GM21825 (cell line): ENCODE measurements around the gene RAP1GDS1.
"Not testable (repeated sequence)": the region's sequence is repeated elsewhere in the genome, so short reads cannot be mapped to it uniquely, and the experiment has no call there.

Source experiments
- ATAC-seq: cut with Tn5 transposase; IDR thresholded peaks from one replicate; pipeline ENCODE4 v1.9.1; 2021; ENCODE audit warnings: mild to moderate bottlenecking, moderate library complexity; ENCODE audit not compliant: unreplicated experiment

Gene RAP1GDS1

DNA sequence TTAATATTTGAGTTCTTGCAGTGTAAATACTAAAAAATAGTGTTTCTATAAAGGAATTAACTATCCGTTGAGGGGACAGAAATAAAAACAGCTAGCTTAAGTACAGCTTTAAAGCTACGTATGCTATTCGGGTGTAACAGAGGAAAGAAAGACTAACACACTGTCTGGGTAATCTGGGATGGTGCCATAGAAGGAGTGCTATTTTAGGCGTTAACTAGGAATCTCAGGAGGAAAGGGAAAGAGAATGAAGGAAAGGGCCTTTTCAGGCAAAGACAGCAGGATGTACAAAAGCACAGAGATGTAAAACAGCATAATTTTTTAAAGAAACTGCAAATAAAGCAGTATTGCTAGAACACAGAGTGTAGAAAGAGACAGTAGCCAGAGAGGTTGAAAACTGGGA is 161.8 kb downstream of the RAP1GDS1 start:
- no peak for ATAC-seq

DNA sequence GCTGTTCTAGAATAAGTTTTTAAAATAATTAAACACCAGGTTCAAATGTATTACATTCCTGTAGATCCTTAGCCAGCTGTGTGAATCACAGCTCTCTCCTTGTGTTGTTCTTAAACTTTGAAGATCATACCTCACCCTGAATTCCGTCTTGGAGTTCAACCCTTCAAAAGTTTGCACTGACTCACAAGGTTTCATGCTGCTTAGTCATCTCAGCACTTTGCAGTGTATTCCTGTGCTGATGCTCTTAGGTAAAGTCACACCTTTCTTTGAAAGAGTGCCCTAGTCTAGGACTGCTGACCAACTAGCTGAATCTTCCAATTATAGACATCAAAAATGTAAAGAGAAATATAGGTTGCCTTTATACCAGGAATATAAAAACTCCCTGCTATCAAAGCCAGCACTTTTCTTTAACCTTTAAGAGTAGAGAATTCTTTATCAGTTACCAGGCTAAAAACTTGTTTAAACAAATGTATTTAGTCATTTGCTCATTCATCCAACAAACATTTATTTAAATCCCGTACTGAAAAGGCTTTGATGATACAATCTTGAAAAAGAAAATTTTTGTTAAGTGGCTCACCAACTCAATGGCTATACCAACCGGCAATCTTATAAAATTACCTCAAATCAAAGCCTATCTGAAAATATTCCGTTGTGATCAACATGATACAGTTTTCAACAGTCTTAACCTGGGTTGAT is 169.7 kb downstream of the RAP1GDS1 start:
- ATAC-seq: no peak

DNA sequence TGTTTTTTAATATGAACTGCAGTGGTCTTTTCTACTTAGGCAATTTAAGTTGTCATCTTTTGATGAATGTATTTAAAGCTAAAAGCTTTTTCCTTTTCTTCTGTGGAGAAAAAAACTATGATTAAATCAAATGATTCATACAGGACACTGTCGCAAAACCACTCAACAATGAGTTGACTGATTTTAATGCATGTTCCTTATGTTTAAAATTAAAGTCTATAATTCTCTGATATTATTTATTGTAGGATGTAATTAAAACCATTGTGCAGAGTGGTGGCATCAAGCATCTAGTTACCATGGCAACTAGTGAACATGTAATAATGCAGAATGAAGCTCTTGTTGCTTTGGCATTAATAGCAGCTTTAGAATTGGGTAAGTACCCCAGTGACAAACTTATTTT is 172.5 kb downstream of the RAP1GDS1 start:
- no peak for ATAC-seq

DNA sequence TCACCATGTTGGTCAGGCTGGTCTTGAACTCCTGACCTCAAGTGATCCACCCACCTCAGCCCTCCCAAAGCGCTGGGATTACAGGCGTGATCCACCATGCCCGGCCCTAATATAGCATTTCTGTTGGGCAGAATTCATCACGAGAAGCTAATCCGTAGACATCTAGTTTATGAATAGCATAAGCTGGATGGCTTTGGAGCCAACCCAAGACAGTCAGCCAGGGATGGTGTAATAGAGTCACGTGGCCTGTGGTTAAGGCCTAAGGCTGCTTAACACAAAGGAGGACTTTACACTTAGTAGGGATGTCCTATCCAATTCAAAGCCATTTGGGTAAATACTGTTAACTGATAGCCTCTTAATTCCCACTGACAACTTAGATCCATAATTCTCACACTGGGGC is 173.6 kb downstream of the RAP1GDS1 start:
- ATAC-seq: no peak

DNA sequence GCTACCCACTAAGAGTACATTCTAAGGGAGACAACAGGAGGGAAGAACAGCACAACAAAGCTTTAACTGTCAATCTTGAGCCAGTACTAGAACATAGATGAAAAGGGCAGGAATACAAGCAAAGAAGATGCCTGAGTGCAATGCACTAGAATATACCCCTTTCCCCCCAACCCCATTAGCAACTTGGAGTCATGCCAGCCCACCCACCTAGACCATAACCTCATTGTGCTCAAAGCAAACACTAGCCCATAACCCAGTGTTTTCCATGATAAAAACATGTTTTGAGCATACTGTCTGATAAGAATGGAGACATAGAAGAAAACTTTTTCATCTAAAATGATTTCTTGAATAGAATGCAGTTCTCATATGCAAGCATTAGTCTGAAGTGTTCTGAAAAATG is 183.2 kb downstream of the RAP1GDS1 start:
- no peak for ATAC-seq

DNA sequence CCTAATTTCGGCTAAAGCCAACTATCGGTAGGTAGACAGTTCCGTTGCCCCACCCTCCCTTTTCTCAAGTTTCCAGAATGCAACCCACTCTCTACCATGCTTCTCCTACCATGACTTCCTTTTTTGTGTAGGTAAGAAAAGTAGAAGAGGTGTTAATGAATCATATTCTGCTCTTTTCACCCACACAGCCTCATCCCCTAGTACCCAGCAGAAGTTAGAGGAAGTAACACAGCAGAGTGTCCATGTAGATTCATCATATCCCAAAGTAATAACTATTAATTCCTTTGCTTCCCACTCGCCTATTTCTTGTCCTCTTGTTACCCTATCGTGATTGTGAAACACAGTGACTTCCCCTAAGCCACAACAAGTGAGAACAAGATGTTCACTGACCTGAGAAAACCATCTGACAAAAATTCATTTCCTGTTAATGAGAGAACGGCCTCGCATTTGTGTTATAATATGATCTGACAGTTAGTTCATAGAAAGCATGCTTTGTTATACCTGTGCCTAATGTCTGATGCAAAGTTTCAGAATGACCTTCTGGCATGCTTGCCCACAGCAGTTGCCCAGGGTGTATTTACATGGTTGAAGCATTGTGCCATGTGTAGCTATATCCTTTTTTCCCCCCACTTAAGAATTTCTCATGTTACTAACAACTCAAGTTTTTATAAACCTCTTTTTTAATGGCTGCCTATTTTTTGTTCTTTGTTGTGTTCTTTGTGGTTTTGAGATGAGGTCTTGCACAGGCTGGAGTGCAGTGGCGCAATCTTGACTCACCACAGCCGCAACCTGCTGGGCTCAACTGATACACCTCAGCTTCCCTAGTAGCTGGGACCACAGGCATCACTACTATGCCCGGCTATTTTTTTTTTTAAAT is 185.6 kb downstream of the RAP1GDS1 start:
- ATAC-seq: peak; percentile 74

DNA sequence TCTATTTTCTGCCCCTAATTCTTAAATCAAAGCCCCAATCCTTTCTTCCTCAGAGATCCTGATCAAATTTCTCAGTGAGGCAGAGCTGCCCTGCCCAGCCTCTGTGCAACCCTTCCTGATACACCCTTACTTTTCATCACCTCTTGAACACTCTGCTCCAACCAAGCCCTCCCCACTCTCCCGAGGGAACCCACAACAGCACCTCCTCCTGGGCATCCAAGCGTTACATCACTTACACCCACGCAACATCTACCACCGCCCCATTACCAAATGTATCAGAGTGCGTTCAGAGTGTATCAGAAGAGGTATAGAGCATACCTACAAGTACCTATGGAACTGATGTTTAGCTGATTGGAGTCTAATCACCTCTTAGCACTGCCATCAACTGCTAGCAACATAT is 186.5 kb downstream of the RAP1GDS1 start:
- no peak for ATAC-seq

DNA sequence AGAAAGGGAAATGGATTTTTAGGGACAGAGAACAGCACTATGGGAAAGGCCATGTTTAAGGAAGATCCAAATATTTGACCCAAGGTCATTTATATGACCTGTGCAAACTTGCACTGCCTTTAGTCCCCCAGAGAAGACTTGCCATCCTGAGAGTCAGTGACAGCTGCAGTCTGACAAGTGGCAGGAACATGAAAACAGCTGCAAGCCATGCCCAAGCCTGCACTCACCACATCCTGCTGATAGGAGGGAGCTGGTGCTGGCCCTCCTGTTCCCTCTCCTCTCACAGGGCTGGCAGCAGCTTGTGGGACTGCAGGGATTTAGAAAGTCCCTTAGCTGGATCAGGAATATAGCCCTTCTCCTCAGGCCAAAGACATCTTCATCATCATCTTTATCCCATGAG is 187.7 kb downstream of the RAP1GDS1 start:
- ATAC-seq: peak; percentile 54

DNA sequence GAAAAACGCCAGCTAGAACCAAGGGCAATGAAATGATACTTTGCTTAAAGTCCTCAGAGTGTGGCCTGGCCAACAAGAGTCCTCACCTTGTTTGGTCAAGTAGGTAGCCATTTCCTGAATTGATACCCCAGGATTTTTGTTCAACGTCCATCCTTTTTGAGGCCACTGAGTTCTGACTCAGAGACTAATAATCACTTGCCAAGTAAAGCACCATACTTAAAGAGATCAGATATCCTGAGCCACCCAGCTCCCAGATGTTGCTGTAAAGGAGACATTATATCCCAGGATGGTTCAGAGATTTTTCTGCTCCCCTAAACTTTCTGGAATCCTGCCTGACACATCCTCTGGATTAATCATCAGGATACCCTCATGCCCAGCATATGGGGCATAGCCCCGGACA is 190.9 kb downstream of the RAP1GDS1 start:
- ATAC-seq: no peak

DNA sequence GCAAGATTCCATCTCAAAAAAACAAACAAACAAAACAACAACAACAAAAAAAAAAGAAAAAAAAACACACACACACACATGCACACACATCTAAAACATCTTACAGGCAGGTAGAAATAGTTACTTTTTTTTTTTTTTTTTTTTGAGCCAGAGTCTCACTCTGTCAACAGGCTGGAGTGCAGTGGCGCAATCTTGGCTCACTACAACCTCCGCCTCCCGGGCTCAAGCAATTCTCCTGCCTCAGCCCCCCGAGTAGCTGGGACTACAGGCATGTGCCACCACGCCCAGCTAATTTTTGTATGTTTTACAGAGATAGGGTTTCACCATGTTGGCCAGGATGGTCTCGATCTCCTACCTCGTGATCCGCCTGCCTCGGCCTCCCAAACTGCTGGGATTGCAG is 196.2 kb downstream of the RAP1GDS1 start:
- ATAC-seq: not testable (repeated sequence)

DNA sequence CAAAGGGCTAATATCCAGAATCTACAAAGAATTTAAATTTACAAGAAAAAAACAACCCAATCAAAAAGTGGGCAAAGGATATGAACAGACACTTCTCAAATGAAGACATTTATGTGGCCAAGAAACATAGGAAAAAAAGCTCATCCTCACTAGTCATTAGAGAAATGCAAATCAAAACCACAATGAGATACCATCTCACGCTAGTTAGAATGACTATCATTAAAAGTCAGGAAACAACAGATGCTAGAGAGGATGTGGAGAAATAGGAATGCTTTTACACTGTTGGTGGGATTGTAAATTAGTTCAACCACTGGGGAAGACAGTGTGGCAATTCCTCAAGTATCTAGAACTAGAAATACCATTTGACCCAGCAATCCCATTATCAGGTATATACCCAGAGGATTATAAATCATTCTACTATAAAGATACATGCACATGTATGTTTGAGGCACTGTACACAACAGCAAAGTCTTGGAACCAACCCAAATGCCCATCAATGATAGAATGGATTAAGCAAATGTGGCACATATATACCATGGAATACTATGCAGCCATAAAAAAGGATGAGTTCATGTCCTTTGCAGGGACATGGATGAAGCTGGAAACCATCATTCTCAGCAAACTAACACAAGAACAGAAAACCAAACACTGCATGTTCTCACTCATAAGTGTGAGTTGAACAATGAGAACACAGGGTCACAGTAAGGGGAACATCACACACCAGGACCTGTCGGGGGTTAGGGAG is 200.1 kb downstream of the RAP1GDS1 start:
- not testable (repeated sequence) for ATAC-seq

DNA sequence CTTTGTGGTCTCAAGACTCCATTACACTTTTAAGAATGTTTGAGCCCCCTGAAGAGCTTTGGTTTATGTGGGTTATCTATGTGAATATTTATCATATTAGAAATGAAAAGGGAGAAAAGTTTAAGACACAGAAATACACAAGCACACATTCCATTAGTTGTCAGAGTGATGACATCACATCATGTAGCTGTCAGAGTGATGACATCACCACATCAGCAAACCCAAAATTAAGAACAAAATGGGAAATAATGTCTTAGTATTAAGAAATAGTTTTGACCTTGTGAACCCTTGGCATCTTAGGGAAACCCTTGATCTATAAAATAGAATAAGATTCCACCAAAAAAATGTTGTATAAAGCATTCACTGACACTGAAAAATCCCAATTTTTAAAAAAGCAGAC is 201.3 kb downstream of the RAP1GDS1 start:
- no peak for ATAC-seq

DNA sequence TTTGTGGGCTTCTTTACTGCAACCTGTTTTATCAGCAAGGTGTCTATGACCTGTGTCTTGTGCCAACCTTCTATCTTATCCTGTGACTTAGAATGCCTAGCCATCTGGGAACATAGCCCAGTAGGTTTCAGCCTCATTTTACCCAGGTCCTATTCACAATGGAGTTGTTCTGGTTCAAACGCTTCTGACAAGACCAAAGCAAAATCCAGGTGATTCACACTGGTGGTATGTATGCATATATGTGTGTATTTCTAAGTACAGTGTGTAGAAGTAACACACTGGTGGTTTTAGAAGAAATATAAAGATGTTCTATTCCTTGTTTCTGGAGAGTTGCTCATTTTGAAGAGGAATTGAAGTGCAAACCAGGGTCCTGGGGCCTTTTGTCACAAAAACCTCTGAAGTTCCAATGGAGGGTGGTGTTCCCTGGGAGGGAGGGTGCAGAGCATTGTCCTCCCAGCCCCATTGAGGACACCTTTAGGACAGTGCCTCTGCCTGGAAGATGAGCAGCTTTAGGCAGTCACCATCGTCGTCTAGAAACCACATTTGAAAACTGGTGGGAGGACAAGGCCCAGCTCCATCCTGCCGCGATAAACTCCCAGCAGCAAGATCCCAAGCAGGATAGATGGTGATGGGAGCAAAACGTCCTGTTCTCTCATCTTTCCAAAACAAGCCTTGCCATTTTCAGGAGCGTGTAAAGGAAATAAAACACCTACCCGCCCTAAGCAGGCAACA is 205.8 kb downstream of the RAP1GDS1 start:
- no peak for ATAC-seq

DNA sequence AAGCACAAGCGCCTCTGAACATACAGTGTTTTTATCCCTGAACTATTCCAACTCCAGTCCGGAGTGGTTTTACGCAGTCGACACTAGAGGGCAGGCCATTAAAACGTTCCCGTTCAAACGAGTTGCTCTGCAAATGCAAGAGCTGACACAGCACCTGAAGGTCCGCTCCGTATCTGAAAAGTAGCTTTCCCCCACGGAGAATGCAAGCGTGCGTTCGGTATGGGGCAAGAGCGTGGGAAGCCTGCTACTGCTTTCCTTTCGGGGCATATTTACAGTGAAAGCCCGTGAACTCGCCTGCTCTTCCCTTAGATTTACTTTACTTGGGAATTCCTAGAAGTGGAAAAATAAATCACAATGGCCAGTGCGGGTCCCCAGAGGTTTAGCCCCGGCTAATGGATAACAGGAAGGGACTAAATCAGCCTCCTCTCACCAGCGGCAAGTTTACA is 206.5 kb downstream of the RAP1GDS1 start:
- peak; percentile 95 for ATAC-seq

DNA sequence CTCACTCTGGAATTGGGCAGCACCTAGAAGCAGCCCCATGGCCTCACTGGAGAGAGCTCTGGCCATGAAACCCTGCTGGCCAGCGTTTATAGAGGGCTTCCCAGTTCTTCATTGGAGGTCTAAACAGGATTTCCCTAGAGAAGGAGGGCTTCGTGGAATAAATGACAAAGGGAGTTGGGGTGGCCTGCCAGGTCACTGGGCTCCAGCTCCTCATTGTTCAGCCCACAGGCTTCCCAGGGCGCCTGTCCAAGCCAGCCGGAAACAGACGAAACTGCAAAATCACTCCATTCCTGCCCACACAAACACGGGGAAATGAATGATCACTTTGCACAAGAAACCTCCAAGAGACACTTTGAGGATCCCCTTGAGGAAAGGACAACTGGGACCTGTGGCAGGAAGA is 207.5 kb downstream of the RAP1GDS1 start:
- no peak for ATAC-seq

DNA sequence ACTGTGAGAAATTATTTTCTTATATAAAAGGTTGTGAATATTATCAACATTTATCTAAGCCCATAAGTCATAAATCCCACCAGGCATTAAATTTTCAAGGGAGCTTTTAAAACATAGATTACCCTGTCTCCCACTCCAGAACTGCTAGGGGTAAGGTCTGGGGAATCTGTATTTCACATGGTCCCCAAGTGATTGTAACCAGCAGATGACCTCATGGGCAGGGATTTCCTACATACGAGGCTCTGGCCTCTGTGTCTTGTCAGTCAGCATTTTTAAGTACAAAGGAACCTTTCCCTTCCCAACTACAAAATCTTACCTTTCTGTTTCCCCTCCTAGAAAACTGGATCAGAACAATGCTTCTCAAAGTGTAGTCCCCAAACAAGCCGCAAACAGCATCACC is 208.6 kb downstream of the RAP1GDS1 start:
- ATAC-seq: no peak

DNA sequence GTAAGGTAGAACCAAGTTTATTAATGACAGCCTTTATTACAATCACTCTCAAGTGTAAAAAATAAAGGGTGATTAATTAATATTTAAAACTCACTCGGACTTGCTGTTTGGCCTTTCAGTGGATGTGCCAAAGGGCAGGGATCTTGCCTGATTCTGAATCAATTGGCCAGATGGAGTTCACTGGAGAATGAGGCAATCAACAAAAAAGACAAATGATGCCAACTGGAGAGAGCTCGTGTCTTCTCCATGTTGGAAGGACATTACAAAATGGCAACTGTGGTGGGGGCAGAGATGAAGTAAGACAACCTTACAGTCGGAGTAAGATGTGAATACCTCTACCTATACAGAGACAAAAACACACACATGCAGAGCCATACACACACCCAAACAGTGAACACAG is 209.2 kb downstream of the RAP1GDS1 start:
- ATAC-seq: no peak

DNA sequence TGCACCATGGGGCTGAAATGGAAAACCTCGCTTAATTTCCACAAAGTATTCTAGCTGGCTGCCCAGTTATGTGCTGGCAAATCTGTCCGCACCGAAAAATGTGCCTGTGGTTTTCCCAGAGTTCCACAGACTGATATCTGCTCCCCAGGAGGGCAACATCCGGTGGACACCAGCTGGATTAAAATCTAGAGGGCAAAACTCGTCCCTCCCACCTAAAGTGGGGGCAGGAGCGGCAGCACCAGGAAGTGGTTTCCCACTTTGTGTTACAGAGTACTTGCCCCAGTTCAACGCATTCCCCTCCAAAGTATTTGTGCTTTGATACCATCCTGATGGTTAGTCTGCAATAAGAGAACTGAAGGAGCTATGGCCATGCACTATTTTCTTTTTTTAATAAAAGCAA is 209.6 kb downstream of the RAP1GDS1 start:
- ATAC-seq: no peak

DNA sequence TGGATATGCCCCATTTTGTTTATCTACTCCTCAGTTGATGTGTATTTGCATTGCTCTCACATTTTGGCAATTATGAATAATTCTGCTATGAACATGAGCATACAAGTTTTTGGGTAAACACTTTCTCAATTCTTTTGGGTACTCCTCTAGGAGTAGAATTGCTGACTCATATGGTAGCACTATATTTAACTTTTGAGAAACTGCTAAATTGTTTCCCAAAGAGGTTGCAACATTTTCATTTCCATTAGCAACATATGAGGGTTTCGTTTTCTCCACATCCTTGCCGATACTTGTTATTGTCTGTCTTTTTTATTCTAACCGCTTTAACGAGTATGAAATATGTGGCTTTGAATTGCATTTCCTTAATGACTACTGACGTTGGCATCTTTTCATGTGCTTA is 211.9 kb downstream of the RAP1GDS1 start:
- ATAC-seq: no peak

DNA sequence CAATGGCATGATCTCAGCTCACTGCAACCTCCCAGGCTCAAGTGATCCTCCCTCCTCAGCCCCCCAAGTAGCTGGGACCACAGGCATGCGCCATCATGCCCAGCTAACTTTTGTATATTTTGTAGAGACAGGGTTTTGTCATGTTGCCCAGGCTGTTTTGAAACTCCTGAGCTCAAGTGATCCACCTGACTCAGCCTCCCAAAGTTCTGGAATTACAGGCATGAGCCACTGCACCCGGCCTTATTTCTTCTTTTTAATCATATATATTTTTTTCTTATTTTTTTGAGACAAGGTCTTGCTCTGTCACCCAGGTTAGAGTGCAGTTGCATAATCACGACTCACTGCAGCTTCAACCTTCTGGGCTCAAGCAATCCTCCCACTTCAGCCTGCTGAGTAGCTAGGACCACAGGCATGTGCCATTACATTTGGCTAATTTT is 213.2 kb downstream of the RAP1GDS1 start:
- ATAC-seq: no peak

DNA sequence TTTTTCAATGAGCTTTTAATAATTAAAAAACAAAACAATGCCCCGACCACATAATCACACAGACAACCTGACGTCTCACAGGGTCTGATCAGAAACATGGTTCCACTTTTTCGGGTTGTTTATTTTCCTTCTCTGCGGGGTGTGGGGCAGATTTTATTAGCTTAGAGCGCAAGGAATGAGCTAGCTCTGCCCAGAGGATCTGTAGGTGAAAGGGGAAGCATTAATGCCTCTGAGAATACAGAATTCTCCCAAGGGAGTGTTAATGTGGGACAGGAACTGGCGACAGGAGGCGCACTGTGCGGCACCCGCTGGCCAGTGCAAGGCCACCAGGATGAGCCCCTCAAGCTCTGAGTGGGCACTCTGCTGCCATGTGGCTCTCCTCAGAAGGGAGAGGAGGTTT is 215.7 kb downstream of the RAP1GDS1 start:
- no peak for ATAC-seq
